Mucosa of descending colon (tissue), 3 donors: ENCODE results near the gene NF1. TPM values are rescaled to one million over a fixed set of nuclear protein-coding genes. Genes with fewer than 3 reads are reported as not detected.

ENCODE experiments used
- ATAC-seq: fragments of 200-7000 bp; cut with Tn5 transposase; one replicate; pipeline ENCODE4 v1.9.1; 2020; ENCODE audit warnings: mild to moderate bottlenecking, moderate library complexity
- DNase-seq, 3 donors: peaks; one replicate each; pipeline ENCODE4 v3.0.0-alpha.2; 2020
- H3K36me3 ChIP-seq: fragments of 200-600 bp; one replicate; pipeline ENCODE4 v1.8.0; 2021; ENCODE audit warnings: low read depth, mild to moderate bottlenecking
- H3K4me1 ChIP-seq: fragments of 200-600 bp; one replicate; pipeline ENCODE4 v1.8.0; 2021; ENCODE audit warnings: low read depth, mild to moderate bottlenecking
- H3K4me3 ChIP-seq: fragments of 200-600 bp; one replicate; pipeline ENCODE4 v1.8.0; 2021; ENCODE audit warnings: mild to moderate bottlenecking
- H3K9me3 ChIP-seq: fragments of 200-600 bp; one replicate; pipeline ENCODE4 v1.8.0; 2021; ENCODE audit warnings: mild to moderate bottlenecking
- intact Hi-C, 2 donors: fragments of 100-400 bp; cut with DNase I in 1 of 2; cut with micrococcal nuclease in 1 of 2; formaldehyde crosslinking; loops; one replicate each; pipeline versions ENCODE4 v1.11.0 to v1.11.1; 2022; cut with DNase I, micrococcal nuclease
- total RNA-seq, 3 donors: library from RNA; stranded (reverse); fragmentation: NEBNext Ultra II Directional in 2 of 3; extraction: Animal tissue kit (Norgen Biotek cat#: 25700) in 2 of 3; gene quantifications; one replicate each; pipeline versions ENCODE4 v1.2.1 to v1.2.4, GENCODE V29; 2021 to 2023
- TF ChIP-seq, protein P1 (sequence below): fragments of 200-600 bp; IDR thresholded peaks from one replicate; pipeline ENCODE4 v1.8.0; 2022; ENCODE audit warnings: antibody characterized with exemption, mild to moderate bottlenecking
- donor health status: DM: no; HTN: no; CAD: no; lungs with moderate emphysema.
- donor health status: DM: no; HTN: no; CAD: no.
- donor health status: DM: no; HTN: yes; CAD: no.

NF1 gene
- total RNA-seq, 3 donors from 2014 or later: 51.9 to 67.6 (median 52.4) TPM

- Histone ChIP-seq H3K4me1 (no peaks in the 10 kb centered on the region), H3K4me3 (no peak overlapping the region), H3K9me3 (no peaks in the 10 kb centered on the region), H3K36me3 (no peaks in the 10 kb centered on the region)
- DNase-seq: no peak
- ATAC-seq: no peak
- TF ChIP-seq, protein P1, sequence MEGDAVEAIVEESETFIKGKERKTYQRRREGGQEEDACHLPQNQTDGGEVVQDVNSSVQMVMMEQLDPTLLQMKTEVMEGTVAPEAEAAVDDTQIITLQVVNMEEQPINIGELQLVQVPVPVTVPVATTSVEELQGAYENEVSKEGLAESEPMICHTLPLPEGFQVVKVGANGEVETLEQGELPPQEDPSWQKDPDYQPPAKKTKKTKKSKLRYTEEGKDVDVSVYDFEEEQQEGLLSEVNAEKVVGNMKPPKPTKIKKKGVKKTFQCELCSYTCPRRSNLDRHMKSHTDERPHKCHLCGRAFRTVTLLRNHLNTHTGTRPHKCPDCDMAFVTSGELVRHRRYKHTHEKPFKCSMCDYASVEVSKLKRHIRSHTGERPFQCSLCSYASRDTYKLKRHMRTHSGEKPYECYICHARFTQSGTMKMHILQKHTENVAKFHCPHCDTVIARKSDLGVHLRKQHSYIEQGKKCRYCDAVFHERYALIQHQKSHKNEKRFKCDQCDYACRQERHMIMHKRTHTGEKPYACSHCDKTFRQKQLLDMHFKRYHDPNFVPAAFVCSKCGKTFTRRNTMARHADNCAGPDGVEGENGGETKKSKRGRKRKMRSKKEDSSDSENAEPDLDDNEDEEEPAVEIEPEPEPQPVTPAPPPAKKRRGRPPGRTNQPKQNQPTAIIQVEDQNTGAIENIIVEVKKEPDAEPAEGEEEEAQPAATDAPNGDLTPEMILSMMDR: no peak
- intact Hi-C loops: no loop called here
Observed at GRCh38 chr17:31299624-31300023, 204.8 kb downstream of the NF1 start.

- no peaks in the 10 kb centered on the region for H3K36me3 ChIP-seq
- no peaks in the 10 kb centered on the region for H3K9me3 ChIP-seq
- ATAC-seq: no peak
- no peak overlapping the region for H3K4me3 ChIP-seq
- TF ChIP-seq, protein P1: no peak
- DNase-seq: no peak
- intact Hi-C loops: no loop called here
- peaks cover 8% of the 10 kb centered on the region for H3K4me1 ChIP-seq
Observed at GRCh38 chr17:31307640-31308039, 212.9 kb downstream of the NF1 start.

GRCh38 chr17:31308372-31309334 lies 213.9 kb downstream of the NF1 start:
- ATAC-seq: peak; percentile 72
- TF ChIP-seq, protein P1: no peak
- Histone ChIP-seq H3K4me1 (peaks cover 8% of the 10 kb centered on the region), H3K36me3 (no peaks in the 10 kb centered on the region), H3K4me3 (no peak overlapping the region), H3K9me3 (no peaks in the 10 kb centered on the region)
- no peak for DNase-seq
- intact Hi-C loops: no loop called here

DNA sequence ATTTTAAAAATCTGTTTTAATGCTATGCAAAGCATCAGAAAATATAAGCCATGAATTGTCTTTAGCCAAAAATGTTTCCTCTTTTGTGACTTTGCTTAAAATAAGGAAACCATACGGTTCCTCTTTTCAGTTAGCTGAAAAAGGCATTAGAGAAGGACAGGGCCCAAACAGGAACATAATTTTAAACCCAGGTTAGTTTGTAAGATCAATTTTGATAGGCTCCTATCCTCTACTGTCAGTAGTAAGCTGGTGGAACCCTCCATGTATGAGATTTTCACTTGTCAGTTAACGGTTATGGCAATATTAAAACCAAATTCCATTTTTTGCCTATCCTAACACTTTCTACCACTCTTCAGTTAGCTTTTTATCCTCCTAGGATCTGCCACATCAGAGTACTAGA lies 214.8 kb downstream of the NF1 start:
- TF ChIP-seq, protein P1: no peak
- Histone ChIP-seq H3K9me3 (no peaks in the 10 kb centered on the region), H3K36me3 (no peaks in the 10 kb centered on the region), H3K4me3 (no peak overlapping the region), H3K4me1 (peaks cover 12% of the 10 kb centered on the region)
- ATAC-seq (peak; percentile 40), DNase-seq (no peak)
- intact Hi-C loops: no loop called here

DNA sequence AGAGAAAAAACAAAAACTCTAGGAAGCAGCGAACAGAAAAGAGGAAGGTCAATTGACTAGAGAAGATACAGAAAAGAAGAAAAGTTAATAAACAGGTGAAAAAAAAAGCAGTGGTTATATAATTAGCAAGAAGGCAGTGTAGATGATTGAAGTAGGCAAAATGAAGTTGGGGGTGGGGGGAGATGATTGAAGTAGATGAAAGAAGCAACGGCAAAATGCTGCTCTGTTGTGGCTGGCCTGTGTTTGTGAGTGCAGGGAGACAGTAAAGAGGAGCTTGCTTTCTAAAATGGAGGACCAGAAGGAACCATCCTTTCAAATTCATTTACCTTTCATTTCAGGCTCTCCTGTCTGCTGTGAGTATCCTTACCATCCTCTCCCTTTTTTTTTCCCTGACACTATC lies 215.5 kb downstream of the NF1 start:
- DNase-seq: peak in 1 of 3 donors; percentile 25
- TF ChIP-seq, protein P1: no peak
- peak; percentile 7 for ATAC-seq
- Histone ChIP-seq H3K36me3 (no peaks in the 10 kb centered on the region), H3K4me3 (no peak overlapping the region), H3K9me3 (no peaks in the 10 kb centered on the region), H3K4me1 (peaks cover 12% of the 10 kb centered on the region)
- intact Hi-C loops: no loop called here
